Esophagus squamous epithelium (tissue), 5 donors: Measurements from ENCODE around the gene SNX27. TPM values are rescaled to one million over a fixed set of nuclear protein-coding genes. Genes with fewer than 3 reads are reported as not detected.

ENCODE experiments used
- DNase-seq: peaks from one replicate; lab custom pipeline; 2025; lab: John Stamatoyannopoulos, UW
- H3K27ac ChIP-seq, 4 donors: fragments of 200-600 bp; sonication (generic); one replicate each; pipeline ENCODE4 v1.5.1; 2016 to 2019; ENCODE audit warnings: mild to moderate bottlenecking in 1 of 4
- H3K27me3 ChIP-seq, 4 donors: fragments of 200-600 bp; sonication (generic); 1 replicate in 3 of 4; 2 replicates in 1 of 4; pipeline versions ENCODE4 v1.5.1 to v1.6.0; 2017 to 2021; ENCODE audit warnings: antibody characterized with exemption in 1 of 4
- H3K36me3 ChIP-seq, 3 donors: fragments of 200-600 bp; sonication (generic); one replicate each; pipeline ENCODE4 v1.5.1; 2016 to 2019
- H3K4me1 ChIP-seq, 3 donors: fragments of 200-600 bp; sonication (generic); one replicate each; pipeline ENCODE4 v1.5.1; 2017 to 2019
- H3K4me3 ChIP-seq, 4 donors: fragments of 200-600 bp; sonication (generic); 1 replicate in 3 of 4; 2 replicates in 1 of 4; pipeline ENCODE4 v1.5.1; 2016 to 2019; ENCODE audit warnings: mild to moderate bottlenecking in 2 of 4, moderate library complexity in 1 of 4
- H3K9me3 ChIP-seq, 3 donors: fragments of 200-600 bp; sonication (generic); one replicate each; pipeline ENCODE4 v1.5.1; 2016 to 2019
- CTCF ChIP-seq, 6 experiments: fragments of 450-650 bp in 4 of 6; fragments of 200-600 bp in 2 of 6; sonication (generic) in 2 of 6; IDR thresholded peaks; one replicate each; pipeline ENCODE4 v1.5.1; 2016 to 2019; ENCODE audit warnings: antibody characterized with exemption in 6 of 6, mild to moderate bottlenecking in 4 of 6, moderate library complexity in 4 of 6
- POLR2A ChIP-seq, 4 donors: fragments of 450-650 bp; IDR thresholded peaks; one replicate each; pipeline ENCODE4 v1.6.1; 2017; ENCODE audit warnings: antibody characterized with exemption in 4 of 4, mild to moderate bottlenecking in 4 of 4, moderate library complexity in 3 of 4
- WGBS, 2 donors: methylation state at CpG; one replicate each; pipeline ENCODE4 v1.1.5; 2018; 5-methylcytosine and 5-hydroxymethylcytosine counted together
- intact Hi-C: fragments of 100-400 bp; cut with DNase I; formaldehyde crosslinking; loops from one replicate; pipeline ENCODE4 v1.15.0; 2022
- total RNA-seq, 4 donors: library from RNA; depleted of rRNA; stranded (reverse); fragments of >200 nt; gene quantifications; one replicate each; pipeline ENCODE4 v1.1.0, GENCODE V29; 2016
- donor health status: DM: yes; HTN: yes; CAD: no.

Gene SNX27
- total RNA-seq, 4 donors from 2014 or later: 15.0 to 30.3 (median 17.3) TPM

DNA sequence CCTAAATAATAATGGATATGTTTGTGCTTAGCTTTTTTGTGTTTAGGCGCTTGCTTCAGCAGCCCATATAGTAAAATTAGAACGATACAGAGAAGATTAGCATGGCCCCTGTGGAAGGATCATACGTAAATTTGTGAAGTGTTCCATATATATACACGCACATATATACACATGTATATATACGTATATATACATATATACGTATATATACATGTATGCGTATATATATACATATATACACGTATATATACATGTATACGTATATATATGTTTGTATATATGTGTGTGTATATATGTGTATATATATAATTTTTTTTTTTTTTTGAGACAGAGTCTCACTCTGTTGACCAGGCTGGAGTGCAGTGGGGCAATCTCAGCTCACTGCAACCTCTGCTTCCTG is 17.4 kb downstream of the SNX27 start:
- intact Hi-C loops: no loop called here
- WGBS, 2 donors: 83 to 86% methylated on average over 9 of the region's 9 CpGs

DNA sequence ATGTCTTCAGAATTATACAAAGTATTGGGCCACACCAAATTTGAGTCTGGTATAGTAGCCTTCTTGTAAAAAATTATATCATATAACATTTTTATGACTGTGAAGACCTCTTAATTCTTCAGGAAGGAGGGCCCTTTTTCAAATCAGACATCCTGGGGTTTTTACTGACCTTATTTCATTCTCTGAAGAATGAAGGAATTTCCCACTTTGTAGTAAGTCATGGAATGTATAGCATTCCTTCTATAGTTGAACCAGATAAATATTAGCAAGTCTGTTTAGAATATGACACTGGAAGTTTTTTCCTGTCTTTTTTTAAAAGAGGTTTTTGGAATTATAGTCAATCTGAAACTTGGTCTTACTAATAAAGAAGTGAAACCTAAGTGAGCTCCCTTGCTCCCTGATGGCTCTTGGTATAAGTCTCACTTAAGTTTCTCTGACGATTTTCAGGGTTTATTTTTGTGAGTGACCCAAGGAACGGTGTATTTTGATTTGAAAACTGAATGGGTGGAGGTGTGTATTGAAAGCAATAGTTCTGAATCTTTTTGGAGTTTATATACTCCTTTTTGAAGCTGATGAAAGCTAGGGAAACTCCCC is 23.7 kb downstream of the SNX27 start:
- H3K4me1 ChIP-seq: peaks cover 5 to 27% (median 5%) of the 10 kb centered on the region in 3 donors
- no peak overlapping the region for H3K4me3 ChIP-seq
- TF ChIP-seq CTCF (IDR thresholded peaks at IDR 0.05) (no peak), POLR2A (IDR thresholded peaks at IDR 0.05) (no peak)
- H3K27me3 ChIP-seq: no peaks in the 10 kb centered on the region
- 63 to 67% methylated on average over 2 of the region's 2 CpGs for WGBS, 2 donors
- DNase-seq: no peak
- intact Hi-C loops: no loop called here
- H3K9me3 ChIP-seq: no peaks in the 10 kb centered on the region
- H3K27ac ChIP-seq: no peak overlapping the region
- H3K36me3 ChIP-seq: peaks cover 0 to 5% (median 0%) of the 10 kb centered on the region in 3 donors

More for the DNA sequence above, 17.4 kb downstream of the SNX27 start:
- no peaks in the 10 kb centered on the region for H3K9me3 ChIP-seq
- H3K27ac ChIP-seq: no peak overlapping the region
- no peaks in the 10 kb centered on the region for H3K36me3 ChIP-seq
- DNase-seq: no peak
- peaks cover 0 to 4% (median 0%) of the 10 kb centered on the region in 3 donors for H3K4me1 ChIP-seq
- H3K27me3 ChIP-seq: no peaks in the 10 kb centered on the region
- TF ChIP-seq CTCF (IDR thresholded peaks at IDR 0.05) (no peak), POLR2A (IDR thresholded peaks at IDR 0.05) (no peak)
- no peak overlapping the region for H3K4me3 ChIP-seq

DNA sequence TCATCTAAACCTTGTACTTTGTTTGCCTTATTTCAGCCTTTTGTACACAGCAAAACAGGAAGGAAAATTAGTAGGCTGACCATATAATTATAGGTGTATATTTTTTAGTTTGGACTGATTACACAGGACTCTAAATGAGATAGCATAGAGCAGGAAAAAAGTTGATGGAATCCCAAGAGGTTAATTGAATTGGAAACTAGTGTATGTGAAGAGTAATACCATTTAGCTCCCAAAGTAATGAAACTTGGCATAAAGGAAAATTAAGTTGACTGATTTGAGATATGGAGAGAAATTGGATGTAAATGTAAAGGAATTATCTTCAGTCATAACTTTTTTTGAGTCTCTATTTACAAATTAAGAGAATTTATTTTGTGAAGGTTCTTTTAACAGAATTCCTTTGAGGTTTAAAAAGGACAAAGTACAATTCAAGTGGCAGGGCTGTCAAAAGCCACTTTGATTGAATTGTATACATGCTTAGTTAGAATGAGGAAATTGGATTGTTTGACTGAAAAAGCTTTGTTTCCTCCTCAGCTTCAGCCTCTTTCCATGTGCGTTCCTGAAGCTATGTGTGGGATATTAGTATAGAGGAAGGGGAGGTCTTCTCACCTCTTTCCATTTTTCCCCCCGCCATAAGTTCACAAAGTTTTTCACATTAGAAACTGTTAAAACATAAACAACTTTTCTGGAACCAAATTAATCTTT is 26.4 kb downstream of the SNX27 start:
- Histone ChIP-seq H3K9me3 (no peaks in the 10 kb centered on the region), H3K27me3 (no peaks in the 10 kb centered on the region), H3K36me3 (peaks cover 0 to 12% (median 0%) of the 10 kb centered on the region in 3 donors), H3K4me1 (peaks cover 5 to 27% (median 5%) of the 10 kb centered on the region in 3 donors), H3K27ac (no peak overlapping the region), H3K4me3 (no peak overlapping the region)
- TF ChIP-seq CTCF (IDR thresholded peaks at IDR 0.05): no peak
- no peak for TF ChIP-seq POLR2A (IDR thresholded peaks at IDR 0.05)
- intact Hi-C loops: no loop called here
- no peak for DNase-seq
- WGBS, 2 donors: 78 to 86% methylated on average over 2 of the region's 2 CpGs

GRCh38 chr1:151638812-151639211 is 27.0 kb downstream of the SNX27 start:
- Histone ChIP-seq H3K4me1 (peaks cover 5 to 31% (median 5%) of the 10 kb centered on the region in 3 donors), H3K27me3 (no peaks in the 10 kb centered on the region), H3K9me3 (no peaks in the 10 kb centered on the region), H3K4me3 (no peak overlapping the region), H3K27ac (no peak overlapping the region), H3K36me3 (peaks cover 0 to 12% (median 0%) of the 10 kb centered on the region in 3 donors)
- intact Hi-C loops: no loop called here
- no peak for TF ChIP-seq POLR2A (IDR thresholded peaks at IDR 0.05)
- no peak for TF ChIP-seq CTCF (IDR thresholded peaks at IDR 0.05)
- 80 to 89% methylated on average over 9 of the region's 9 CpGs for WGBS, 2 donors
- no peak for DNase-seq

- Histone ChIP-seq H3K4me3 (no peak overlapping the region), H3K4me1 (peaks cover 5 to 26% (median 5%) of the 10 kb centered on the region in 3 donors), H3K9me3 (no peaks in the 10 kb centered on the region), H3K27ac (no peak overlapping the region), H3K36me3 (peaks cover 0 to 12% (median 0%) of the 10 kb centered on the region in 3 donors), H3K27me3 (no peaks in the 10 kb centered on the region)
- no peak for DNase-seq
- TF ChIP-seq POLR2A (IDR thresholded peaks at IDR 0.05) (no peak), CTCF (IDR thresholded peaks at IDR 0.05) (no peak)
- 31 to 37% methylated on average over 2 of the region's 2 CpGs for WGBS, 2 donors
- intact Hi-C loops: no loop called here
Measured at GRCh38 chr1:151639466-151639865, 27.6 kb downstream of the SNX27 start.
